ENCODE data around the gene CCNDBP1.

DNA sequence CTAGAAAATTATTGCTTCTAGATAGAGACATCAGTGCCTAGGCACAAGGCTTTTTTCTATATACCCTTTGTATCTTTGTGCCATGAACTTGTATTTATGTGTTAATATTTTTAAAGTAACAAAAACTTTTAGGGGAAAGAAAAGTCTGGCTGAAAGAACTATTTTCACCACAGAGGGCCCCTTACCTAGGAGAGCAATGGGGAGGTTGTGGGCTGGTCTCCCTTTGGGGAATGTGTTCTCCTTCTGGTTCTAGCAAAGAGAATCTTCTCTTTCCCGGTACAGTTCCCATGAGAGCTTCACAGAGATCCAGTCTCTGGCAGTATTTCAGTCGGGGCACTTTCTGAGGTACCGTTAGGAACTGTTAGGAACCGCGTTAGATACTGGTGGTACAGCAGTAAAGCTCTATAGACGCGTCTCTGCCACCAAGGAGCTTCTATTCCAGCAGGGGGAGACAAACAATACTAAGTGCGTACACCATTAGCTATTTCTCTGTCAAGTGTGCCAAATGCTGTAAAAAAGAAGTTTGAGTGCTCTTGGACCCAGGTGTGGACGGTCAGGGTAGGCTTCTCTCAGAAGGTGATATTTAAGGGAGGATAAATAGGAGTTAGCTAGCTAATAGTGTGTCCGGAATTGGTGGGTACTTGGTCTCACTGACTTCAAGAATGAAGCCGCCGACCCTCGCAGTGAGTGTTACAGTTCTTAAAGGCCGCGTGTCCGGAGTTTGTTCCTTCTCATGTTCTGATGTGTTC is 40.2 kb downstream of the CCNDBP1 start:
- TF ChIP-seq, protein P1, sequence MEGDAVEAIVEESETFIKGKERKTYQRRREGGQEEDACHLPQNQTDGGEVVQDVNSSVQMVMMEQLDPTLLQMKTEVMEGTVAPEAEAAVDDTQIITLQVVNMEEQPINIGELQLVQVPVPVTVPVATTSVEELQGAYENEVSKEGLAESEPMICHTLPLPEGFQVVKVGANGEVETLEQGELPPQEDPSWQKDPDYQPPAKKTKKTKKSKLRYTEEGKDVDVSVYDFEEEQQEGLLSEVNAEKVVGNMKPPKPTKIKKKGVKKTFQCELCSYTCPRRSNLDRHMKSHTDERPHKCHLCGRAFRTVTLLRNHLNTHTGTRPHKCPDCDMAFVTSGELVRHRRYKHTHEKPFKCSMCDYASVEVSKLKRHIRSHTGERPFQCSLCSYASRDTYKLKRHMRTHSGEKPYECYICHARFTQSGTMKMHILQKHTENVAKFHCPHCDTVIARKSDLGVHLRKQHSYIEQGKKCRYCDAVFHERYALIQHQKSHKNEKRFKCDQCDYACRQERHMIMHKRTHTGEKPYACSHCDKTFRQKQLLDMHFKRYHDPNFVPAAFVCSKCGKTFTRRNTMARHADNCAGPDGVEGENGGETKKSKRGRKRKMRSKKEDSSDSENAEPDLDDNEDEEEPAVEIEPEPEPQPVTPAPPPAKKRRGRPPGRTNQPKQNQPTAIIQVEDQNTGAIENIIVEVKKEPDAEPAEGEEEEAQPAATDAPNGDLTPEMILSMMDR (IDR thresholded peaks at IDR 0.05; ENCODE audit: low read length): peak; percentile 88
- no peak for TF ChIP-seq EZH2 (optimal IDR thresholded peaks at IDR 0.05; ENCODE audit: low read depth, low read length)
- TF ChIP-seq EZH2phosphoT487 (IDR thresholded peaks at IDR 0.05; ENCODE audit: low read length): no peak

Data from MM.1S (cell line).